ENCODE results near the gene TSPAN18. TPM values are rescaled to one million over a fixed set of nuclear protein-coding genes. Genes with fewer than 3 reads are reported as not detected.

The TSPAN18 gene
- total RNA-seq, 2 experiments from 2014 or later: 1.4 to 2.3 TPM

DNA sequence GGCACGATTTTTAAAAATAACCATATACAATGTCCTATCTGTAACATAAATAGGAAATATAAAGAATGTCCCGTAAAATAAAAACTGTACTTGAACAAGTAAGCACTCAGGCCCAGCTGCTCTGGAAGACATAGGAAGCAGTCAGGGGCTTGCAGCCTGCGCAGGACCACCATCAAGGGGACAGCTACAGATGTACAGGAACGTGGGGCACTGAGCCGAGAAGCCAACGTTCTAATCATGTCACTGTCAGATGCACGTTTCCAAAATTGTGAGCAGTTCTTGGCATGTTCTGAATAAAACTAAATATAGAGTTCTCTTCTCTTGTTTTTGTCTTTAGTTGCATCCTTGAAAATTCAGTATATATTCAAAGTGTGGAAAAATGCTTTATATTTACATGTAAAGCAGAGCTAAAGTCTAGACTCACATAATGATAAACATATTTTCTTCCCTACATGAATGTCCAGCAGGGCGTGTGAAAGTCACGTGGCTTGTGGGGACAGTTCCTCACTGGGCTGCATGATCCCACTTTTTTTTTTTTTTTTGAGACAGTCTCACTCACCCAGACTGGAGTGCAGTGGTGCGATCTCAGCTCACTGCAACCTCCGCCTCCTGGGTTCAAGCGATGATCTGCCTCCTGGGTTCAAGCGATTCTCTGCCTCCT is 28.4 kb upstream of the TSPAN18 start:
- intact Hi-C loops (cut with DNase I, micrococcal nuclease): no loop called here
- DNase-seq (no peak), ATAC-seq (no peak)
- no peaks in the 10 kb centered on the region for H3K4me1 Mint-ChIP-seq
- no peak overlapping the region for H3K27ac Mint-ChIP-seq
- H3K9me3 Mint-ChIP-seq (ENCODE audit: low read depth): no peaks in the 10 kb centered on the region
- POLR2A ChIA-PET: no interaction called here
- peaks cover 11% of the 10 kb centered on the region for H3K27me3 Mint-ChIP-seq
- CTCF ChIA-PET: interaction anchor here (1.3 kb wide), 1 partner anchor 28 kb away, joined by 4 read pairs; no protein-coding TSS in a partner anchor
- no peaks in the 10 kb centered on the region for H3K36me3 Mint-ChIP-seq (ENCODE audit: low read depth)
- no peak overlapping the region for H3K4me3 Mint-ChIP-seq

DNA sequence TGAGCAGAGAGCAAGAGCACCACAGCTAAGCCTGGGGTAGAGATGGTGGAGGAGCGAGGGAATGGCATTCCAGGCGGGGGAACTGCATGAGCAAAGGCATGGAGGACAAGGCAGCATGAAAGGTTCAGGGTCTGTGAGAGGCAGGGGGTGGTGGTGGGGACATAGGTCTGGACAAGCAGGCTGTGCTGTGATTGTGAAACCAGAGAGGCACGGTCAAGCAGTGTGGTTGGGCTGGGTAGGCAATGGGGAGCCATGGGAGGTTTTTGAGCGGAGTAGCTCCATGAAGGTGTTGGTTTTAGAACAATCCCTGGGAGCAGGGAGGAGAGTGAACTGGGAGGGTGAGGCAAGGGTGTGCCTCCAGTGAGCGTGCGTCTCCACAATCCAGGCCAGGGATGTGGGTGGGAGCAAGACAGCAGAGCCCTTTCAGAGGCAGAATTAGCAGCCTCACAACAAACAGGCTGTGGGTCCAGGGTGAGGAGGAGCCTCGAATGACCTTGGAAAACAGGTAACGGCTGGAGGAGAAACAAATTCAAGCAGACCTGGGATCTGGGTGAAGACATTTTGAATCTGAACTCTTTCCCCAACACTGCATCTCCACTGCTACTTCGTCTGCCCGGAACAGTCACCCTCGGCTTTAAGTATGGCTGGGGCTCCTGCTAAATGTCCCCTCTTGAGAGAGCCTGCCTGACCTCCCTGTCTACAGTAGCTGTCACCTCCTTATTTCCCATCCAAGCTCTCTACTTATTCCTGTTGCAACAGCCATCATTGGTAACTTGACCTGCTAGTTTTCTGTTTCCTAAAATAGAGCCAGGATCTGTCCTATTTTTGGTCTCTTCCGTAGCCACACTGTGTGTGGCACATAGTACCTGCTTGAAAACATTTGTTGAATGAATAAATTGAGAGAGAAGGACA is 27.0 kb upstream of the TSPAN18 start:
- H3K4me3 Mint-ChIP-seq: no peak overlapping the region
- DNase-seq (no peak), ATAC-seq (no peak)
- no peaks in the 10 kb centered on the region for H3K4me1 Mint-ChIP-seq
- H3K27me3 Mint-ChIP-seq: peaks cover 11% of the 10 kb centered on the region
- intact Hi-C loops (cut with DNase I, micrococcal nuclease): no loop called here
- peaks cover 2% of the 10 kb centered on the region for H3K9me3 Mint-ChIP-seq (ENCODE audit: low read depth)
- ChIA-PET CTCF (interaction anchor here (0.6 kb wide), 1 partner anchor 77 kb away, joined by 3 read pairs; no protein-coding TSS in a partner anchor), POLR2A (no interaction called here)
- no peak overlapping the region for H3K27ac Mint-ChIP-seq
- H3K36me3 Mint-ChIP-seq (ENCODE audit: low read depth): no peaks in the 10 kb centered on the region

DNA sequence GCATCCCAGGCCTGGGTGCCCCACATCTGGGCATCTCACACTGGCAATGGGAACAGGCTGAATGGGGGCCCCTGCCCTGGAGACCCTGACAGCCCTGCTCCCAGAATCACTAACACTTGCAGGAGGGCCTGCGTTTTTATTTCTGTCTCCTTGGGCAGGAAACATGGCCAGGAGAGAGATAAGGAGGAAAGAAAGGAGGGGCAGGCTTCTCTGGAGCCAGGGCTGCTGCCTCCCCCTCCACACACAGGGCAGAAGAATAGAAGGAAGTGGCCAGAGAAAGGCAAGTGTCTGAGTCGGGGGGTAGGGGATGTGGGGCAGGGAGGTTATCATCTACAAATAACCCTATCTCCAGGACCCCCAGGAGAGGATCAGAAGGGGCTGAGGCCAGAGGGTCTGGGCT is 25.5 kb upstream of the TSPAN18 start:
- Mint-ChIP-seq H3K27ac (no peak overlapping the region), H3K36me3 (ENCODE audit: low read depth) (no peaks in the 10 kb centered on the region), H3K27me3 (peaks cover 11% of the 10 kb centered on the region), H3K9me3 (ENCODE audit: low read depth) (peaks cover 2% of the 10 kb centered on the region), H3K4me3 (no peak overlapping the region), H3K4me1 (no peaks in the 10 kb centered on the region)
- CTCF ChIA-PET: no interaction called here
- POLR2A ChIA-PET: no interaction called here
- no peak for DNase-seq
- intact Hi-C loops (cut with DNase I, micrococcal nuclease): no loop called here
- no peak for ATAC-seq

DNA sequence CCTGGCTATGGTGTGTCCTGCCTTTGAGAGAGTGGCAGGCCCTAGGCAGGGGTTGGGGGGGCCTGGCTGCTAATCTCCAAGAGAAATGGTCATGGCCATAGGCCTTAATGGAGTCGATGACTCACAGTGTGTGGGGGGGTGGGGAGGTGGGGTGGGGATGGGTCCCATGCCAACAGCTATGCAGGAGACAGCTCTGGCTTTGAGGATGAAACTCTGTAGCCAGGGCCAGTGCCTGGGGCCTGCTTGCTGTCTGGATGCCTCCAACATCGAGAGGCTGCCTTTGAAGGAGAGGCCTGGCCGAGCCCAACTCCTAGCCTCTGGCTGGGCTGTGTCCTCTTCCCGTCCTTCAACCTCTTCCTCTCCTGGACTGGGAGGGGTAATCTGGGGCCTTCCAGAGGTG is 23.9 kb upstream of the TSPAN18 start:
- H3K27me3 Mint-ChIP-seq: peaks cover 11% of the 10 kb centered on the region
- no peaks in the 10 kb centered on the region for H3K4me1 Mint-ChIP-seq
- CTCF ChIA-PET: interaction anchor here (1.0 kb wide), 1 partner anchor 47 kb away, joined by 3 read pairs; no protein-coding TSS in a partner anchor
- H3K36me3 Mint-ChIP-seq (ENCODE audit: low read depth): no peaks in the 10 kb centered on the region
- intact Hi-C loops (cut with DNase I, micrococcal nuclease): no loop called here
- DNase-seq (no peak), ATAC-seq (no peak)
- peaks cover 2% of the 10 kb centered on the region for H3K9me3 Mint-ChIP-seq (ENCODE audit: low read depth)
- POLR2A ChIA-PET: no interaction called here
- H3K27ac Mint-ChIP-seq: no peak overlapping the region
- H3K4me3 Mint-ChIP-seq: no peak overlapping the region

DNA sequence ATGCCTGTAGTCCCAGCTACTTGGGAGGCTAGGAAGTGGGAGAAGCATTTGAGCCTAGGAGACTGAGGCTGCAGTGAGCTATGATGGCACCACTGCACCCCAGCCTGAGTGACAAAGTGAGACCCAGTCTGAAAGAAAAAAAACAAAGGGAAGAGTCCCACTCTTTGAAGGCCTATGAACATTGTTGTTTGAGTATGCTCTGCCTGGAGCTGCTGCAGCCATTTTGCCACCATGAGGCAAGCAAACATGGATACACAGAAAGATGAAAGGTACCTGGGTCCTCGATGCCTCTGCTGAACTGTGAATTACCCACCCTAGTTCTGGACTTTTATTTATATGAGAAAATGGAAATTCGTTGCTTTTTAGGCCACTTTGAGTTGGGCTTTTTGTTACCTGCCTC is 19.7 kb upstream of the TSPAN18 start:
- ATAC-seq (no peak), DNase-seq (no peak)
- Mint-ChIP-seq H3K9me3 (ENCODE audit: low read depth) (peaks cover 2% of the 10 kb centered on the region), H3K27ac (no peak overlapping the region), H3K4me1 (peaks cover 12% of the 10 kb centered on the region), H3K27me3 (peaks cover 4% of the 10 kb centered on the region), H3K36me3 (ENCODE audit: low read depth) (no peaks in the 10 kb centered on the region), H3K4me3 (no peak overlapping the region)
- intact Hi-C loops (cut with DNase I, micrococcal nuclease): no loop called here
- ChIA-PET CTCF (no interaction called here), POLR2A (interaction anchor here (0.7 kb wide), 1 partner anchor 10 kb away, joined by 3 read pairs; no protein-coding TSS in a partner anchor)

DNA sequence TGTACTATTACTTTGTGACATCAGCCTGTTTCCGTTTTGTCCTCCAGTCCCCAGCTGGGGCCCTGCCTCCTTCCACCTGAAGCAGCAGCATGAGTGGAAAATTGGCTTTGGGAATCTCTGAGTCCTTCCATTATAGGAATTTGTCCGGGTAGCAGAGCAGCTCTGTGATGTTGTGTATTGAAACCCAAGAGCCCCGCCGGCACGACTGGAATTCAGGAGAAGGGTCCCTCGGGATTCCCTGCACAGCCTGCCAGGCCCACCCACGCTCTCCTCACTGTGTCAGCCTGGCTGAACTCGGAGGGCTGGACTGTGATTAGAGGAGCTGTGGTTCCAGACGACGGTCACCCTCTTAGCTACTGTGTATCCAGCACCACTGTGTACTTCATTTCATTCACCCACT is 18.8 kb upstream of the TSPAN18 start:
- Mint-ChIP-seq H3K9me3 (ENCODE audit: low read depth) (peaks cover 2% of the 10 kb centered on the region), H3K4me1 (peaks cover 12% of the 10 kb centered on the region), H3K4me3 (no peak overlapping the region), H3K36me3 (ENCODE audit: low read depth) (no peaks in the 10 kb centered on the region), H3K27me3 (peaks cover 3% of the 10 kb centered on the region), H3K27ac (no peak overlapping the region)
- intact Hi-C loops (cut with DNase I, micrococcal nuclease): no loop called here
- CTCF ChIA-PET: no interaction called here
- no peak for DNase-seq
- ATAC-seq: no peak
- POLR2A ChIA-PET: no interaction called here

DNA sequence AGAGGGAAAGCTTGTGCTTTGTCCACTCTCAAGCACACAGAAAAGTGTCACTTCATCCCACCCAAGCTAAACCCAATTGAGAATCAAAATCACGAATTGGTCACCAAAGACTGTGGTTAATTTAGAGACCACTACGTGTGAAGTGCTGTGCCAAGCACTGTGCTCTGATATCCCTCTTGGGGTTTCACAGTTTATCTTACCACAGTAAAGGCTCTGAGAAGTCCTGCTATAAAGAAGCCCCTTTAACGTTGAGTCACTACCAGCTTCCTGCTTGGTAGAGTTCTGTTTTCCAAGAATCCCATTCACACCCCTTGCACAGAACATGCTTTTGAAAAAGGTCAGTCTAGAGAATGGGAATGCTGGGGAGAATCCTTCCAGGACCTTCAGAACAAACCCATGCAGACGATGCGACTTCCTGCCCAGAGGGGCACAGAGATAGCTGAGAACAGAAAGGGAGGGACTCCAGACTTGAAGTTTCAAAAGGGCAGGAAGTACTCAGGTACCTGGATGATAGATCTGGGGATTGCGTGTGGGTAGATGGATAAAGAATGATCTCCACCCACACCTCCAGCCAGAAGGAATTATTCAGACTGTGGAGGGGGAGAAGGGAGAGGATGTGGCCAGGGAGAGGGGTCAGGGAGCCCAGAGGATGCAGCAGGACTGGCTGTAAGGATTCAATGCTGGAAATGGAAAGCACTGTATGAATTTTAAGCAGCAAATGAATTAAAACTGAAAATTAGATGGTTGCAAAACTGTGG is 18.1 kb upstream of the TSPAN18 start:
- POLR2A ChIA-PET: no interaction called here

DNA sequence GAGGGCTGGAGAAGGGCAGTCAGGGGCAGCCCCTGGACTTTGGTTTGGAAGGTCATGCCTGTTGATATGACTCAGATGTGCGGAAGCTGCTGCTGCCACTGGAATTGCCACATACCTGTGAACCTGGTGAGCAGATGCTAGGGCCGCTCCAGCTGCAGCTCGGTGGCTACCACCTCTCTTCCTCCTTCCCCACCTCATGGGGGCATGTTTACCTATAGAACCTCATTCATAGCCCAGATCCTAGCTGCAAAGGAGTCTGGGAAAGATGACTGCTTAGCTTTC is 17.5 kb upstream of the TSPAN18 start:
- no peaks in the 10 kb centered on the region for H3K36me3 Mint-ChIP-seq (ENCODE audit: low read depth)
- POLR2A ChIA-PET: no interaction called here
- intact Hi-C loops (cut with DNase I, micrococcal nuclease): no loop called here
- no peak overlapping the region for H3K4me3 Mint-ChIP-seq
- CTCF ChIA-PET: interaction anchor here (0.6 kb wide), 1 partner anchor 1153 kb away, joined by 3 read pairs; no protein-coding TSS in a partner anchor
- H3K9me3 Mint-ChIP-seq (ENCODE audit: low read depth): no peaks in the 10 kb centered on the region
- no peak overlapping the region for H3K27ac Mint-ChIP-seq
- ATAC-seq (no peak), DNase-seq (no peak)
- H3K4me1 Mint-ChIP-seq: peaks cover 12% of the 10 kb centered on the region
- peaks cover 3% of the 10 kb centered on the region for H3K27me3 Mint-ChIP-seq

More for the DNA sequence above, 18.1 kb upstream of the TSPAN18 start:
- Mint-ChIP-seq H3K27me3 (peaks cover 3% of the 10 kb centered on the region), H3K4me3 (no peak overlapping the region), H3K4me1 (peaks cover 12% of the 10 kb centered on the region), H3K27ac (no peak overlapping the region), H3K9me3 (ENCODE audit: low read depth) (peaks cover 2% of the 10 kb centered on the region), H3K36me3 (ENCODE audit: low read depth) (no peaks in the 10 kb centered on the region)
- DNase-seq: no peak
- ATAC-seq: no peak
- CTCF ChIA-PET: no interaction called here
- intact Hi-C loops (cut with DNase I, micrococcal nuclease): no loop called here

DNA sequence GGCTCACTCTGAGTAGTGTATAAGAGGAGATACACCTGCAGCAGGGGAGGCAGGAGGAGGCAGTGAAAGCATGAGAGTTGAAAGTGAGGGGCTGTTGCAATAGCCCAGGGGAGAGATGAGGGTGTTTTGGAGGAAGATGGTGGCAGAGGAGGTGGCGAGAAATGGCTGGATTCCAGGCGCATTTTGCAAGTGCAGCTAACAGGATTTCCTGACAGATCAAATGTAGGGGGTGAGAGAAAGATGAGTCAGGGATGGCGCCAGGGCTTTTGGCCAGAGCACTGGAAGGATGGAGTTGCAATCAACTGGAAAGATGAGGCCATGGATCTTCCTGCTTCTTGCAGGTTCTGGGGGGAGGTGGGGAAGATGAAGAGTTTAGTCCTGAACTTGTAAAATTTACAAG is 16.8 kb upstream of the TSPAN18 start:
- intact Hi-C loops (cut with DNase I, micrococcal nuclease): loop anchor here in 1 of 2 experiments (5.0 kb wide), 1 partner anchor 153 kb away; no protein-coding TSS in a partner anchor
- ChIA-PET POLR2A (no interaction called here), CTCF (interaction anchor here (0.6 kb wide), 1 partner anchor 1154 kb away, joined by 3 read pairs; no protein-coding TSS in a partner anchor)
- H3K9me3 Mint-ChIP-seq (ENCODE audit: low read depth): no peaks in the 10 kb centered on the region
- no peaks in the 10 kb centered on the region for H3K36me3 Mint-ChIP-seq (ENCODE audit: low read depth)
- DNase-seq: no peak
- no peak overlapping the region for H3K27ac Mint-ChIP-seq
- H3K27me3 Mint-ChIP-seq: peaks cover 3% of the 10 kb centered on the region
- H3K4me1 Mint-ChIP-seq: peaks cover 12% of the 10 kb centered on the region
- ATAC-seq: no peak
- no peak overlapping the region for H3K4me3 Mint-ChIP-seq

DNA sequence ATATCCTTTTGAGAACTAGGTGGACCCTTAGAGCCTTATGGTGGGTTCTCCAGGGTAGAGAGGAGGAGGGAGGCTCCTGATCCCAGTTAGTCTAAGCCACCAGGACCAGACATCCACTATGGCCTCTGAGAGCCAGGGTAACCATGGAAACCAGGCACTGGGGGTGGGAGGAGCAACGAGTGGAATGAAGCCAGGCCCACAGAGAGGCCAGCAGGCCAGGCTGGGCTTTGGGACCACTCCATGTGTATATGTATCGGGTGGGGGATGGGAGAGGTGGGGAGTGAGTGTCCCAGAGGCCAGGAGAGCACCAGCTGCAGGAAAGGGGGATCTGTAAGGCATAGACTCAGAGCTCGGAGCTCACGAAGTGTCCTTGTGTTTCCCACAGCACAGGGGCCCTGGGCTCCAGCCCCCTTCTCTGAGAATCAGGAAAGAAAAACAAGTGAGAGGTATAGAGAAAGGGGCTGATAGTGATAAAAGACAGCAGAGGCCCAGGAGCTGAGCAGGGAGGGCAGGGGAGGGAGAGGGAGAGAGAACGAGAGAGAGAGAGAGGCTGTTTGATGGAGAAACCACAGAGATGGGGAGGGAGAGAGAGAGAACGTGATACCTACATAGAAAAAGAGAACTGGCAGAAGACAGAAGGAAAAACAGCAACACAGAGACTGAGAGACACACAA is 15.5 kb upstream of the TSPAN18 start:
- no peaks in the 10 kb centered on the region for H3K36me3 Mint-ChIP-seq (ENCODE audit: low read depth)
- H3K4me1 Mint-ChIP-seq: peaks cover 12% of the 10 kb centered on the region
- H3K4me3 Mint-ChIP-seq: no peak overlapping the region
- ATAC-seq (no peak), DNase-seq (no peak)
- intact Hi-C loops (cut with DNase I, micrococcal nuclease): loop anchor here in 1 of 2 experiments (5.0 kb wide), 1 partner anchor 154 kb away; no protein-coding TSS in a partner anchor
- no peaks in the 10 kb centered on the region for H3K9me3 Mint-ChIP-seq (ENCODE audit: low read depth)
- POLR2A ChIA-PET: no interaction called here
- H3K27ac Mint-ChIP-seq: no peak overlapping the region
- CTCF ChIA-PET: interaction anchor here (0.7 kb wide), 1 partner anchor 56 kb away, joined by 3 read pairs; no protein-coding TSS in a partner anchor
- peaks cover 3% of the 10 kb centered on the region for H3K27me3 Mint-ChIP-seq
